ENCODE data around the gene STK32B. TPM values are rescaled to one million over a fixed set of nuclear protein-coding genes. Genes with fewer than 3 reads are reported as not detected.

STK32B gene
- total RNA-seq, 1 donor from 2014 or later, result 0.56 TPM

GRCh38 chr4:5125321-5125720 lies 74.0 kb downstream of the STK32B start:
- Mint-ChIP-seq H3K27ac (ENCODE audit: unreplicated experiment) (no peak overlapping the region), H3K4me1 (ENCODE audit: unreplicated experiment) (no peaks in the 10 kb centered on the region), H3K36me3 (ENCODE audit: low read depth, unreplicated experiment) (no peaks in the 10 kb centered on the region), H3K27me3 (ENCODE audit: unreplicated experiment) (no peaks in the 10 kb centered on the region), H3K4me3 (ENCODE audit: unreplicated experiment) (no peak overlapping the region), H3K9me3 (ENCODE audit: unreplicated experiment) (no peaks in the 10 kb centered on the region)
- DNase-seq (ENCODE audit: low spot score), result no peak
- TF ChIP-seq, protein P1, sequence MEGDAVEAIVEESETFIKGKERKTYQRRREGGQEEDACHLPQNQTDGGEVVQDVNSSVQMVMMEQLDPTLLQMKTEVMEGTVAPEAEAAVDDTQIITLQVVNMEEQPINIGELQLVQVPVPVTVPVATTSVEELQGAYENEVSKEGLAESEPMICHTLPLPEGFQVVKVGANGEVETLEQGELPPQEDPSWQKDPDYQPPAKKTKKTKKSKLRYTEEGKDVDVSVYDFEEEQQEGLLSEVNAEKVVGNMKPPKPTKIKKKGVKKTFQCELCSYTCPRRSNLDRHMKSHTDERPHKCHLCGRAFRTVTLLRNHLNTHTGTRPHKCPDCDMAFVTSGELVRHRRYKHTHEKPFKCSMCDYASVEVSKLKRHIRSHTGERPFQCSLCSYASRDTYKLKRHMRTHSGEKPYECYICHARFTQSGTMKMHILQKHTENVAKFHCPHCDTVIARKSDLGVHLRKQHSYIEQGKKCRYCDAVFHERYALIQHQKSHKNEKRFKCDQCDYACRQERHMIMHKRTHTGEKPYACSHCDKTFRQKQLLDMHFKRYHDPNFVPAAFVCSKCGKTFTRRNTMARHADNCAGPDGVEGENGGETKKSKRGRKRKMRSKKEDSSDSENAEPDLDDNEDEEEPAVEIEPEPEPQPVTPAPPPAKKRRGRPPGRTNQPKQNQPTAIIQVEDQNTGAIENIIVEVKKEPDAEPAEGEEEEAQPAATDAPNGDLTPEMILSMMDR (IDR thresholded peaks at IDR 0.05; ENCODE audit: unreplicated experiment), result no peak

DNA sequence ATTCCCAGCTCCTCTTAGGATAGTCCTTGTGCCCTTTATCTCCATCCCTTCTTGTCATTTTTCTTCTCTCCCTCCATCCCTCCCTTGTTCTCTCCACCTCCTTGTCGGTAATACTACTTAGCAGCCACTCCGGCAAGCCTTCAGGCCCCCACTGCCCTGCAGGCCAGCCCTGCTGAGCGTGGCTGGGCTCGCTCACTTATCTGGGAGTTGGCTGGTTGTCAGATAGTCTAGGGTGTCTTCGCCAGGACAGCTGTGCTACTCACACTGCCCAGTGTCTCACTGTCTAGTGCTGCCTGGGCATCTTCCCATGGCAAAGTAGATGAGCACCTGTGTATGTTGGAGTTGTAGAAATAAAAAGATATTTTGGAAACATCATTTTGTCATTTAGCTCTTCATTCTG lies 75.0 kb downstream of the STK32B start:
- no peaks in the 10 kb centered on the region for H3K9me3 Mint-ChIP-seq (ENCODE audit: unreplicated experiment)
- no peak for DNase-seq (ENCODE audit: low spot score)
- H3K36me3 Mint-ChIP-seq (ENCODE audit: low read depth, unreplicated experiment), result no peaks in the 10 kb centered on the region
- no peak overlapping the region for H3K27ac Mint-ChIP-seq (ENCODE audit: unreplicated experiment)
- H3K27me3 Mint-ChIP-seq (ENCODE audit: unreplicated experiment), result no peaks in the 10 kb centered on the region
- TF ChIP-seq, protein P1 (IDR thresholded peaks at IDR 0.05; ENCODE audit: unreplicated experiment), result no peak
- H3K4me3 Mint-ChIP-seq (ENCODE audit: unreplicated experiment), result no peak overlapping the region
- no peaks in the 10 kb centered on the region for H3K4me1 Mint-ChIP-seq (ENCODE audit: unreplicated experiment)

DNA sequence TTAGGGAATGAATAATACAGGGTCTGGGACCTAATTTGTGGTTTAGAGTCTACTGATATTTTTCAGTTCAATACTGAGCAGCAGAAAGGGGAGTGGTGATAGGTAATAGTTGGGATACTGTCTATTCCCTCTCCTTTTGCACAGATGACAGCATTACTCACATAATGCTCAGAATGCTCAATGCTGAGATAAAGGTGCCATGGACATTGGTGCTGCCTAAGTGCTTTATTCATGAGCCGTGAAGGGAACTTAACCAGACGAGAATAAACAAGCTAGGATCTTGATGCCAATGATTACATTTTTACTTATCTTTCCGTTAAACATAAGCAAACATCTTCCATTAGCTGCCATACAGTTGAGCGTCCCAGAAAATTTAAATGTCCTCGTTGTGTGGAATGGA lies 75.6 kb downstream of the STK32B start:
- no peak for DNase-seq (ENCODE audit: low spot score)
- Mint-ChIP-seq H3K27me3 (ENCODE audit: unreplicated experiment) (no peaks in the 10 kb centered on the region), H3K4me3 (ENCODE audit: unreplicated experiment) (no peak overlapping the region), H3K36me3 (ENCODE audit: low read depth, unreplicated experiment) (no peaks in the 10 kb centered on the region), H3K27ac (ENCODE audit: unreplicated experiment) (no peak overlapping the region), H3K4me1 (ENCODE audit: unreplicated experiment) (no peaks in the 10 kb centered on the region), H3K9me3 (ENCODE audit: unreplicated experiment) (no peaks in the 10 kb centered on the region)
- TF ChIP-seq, protein P1 (IDR thresholded peaks at IDR 0.05; ENCODE audit: unreplicated experiment), result no peak

- no peak overlapping the region for H3K4me3 Mint-ChIP-seq (ENCODE audit: unreplicated experiment)
- no peak overlapping the region for H3K27ac Mint-ChIP-seq (ENCODE audit: unreplicated experiment)
- no peak for DNase-seq (ENCODE audit: low spot score)
- H3K36me3 Mint-ChIP-seq (ENCODE audit: low read depth, unreplicated experiment), result no peaks in the 10 kb centered on the region
- no peaks in the 10 kb centered on the region for H3K4me1 Mint-ChIP-seq (ENCODE audit: unreplicated experiment)
- no peaks in the 10 kb centered on the region for H3K27me3 Mint-ChIP-seq (ENCODE audit: unreplicated experiment)
- H3K9me3 Mint-ChIP-seq (ENCODE audit: unreplicated experiment), result no peaks in the 10 kb centered on the region
- TF ChIP-seq, protein P1 (IDR thresholded peaks at IDR 0.05; ENCODE audit: unreplicated experiment), result no peak
These were observed 76.3 kb downstream of the STK32B start for GRCh38 chr4:5127556-5127955.

GRCh38 chr4:5128569-5128968 lies 77.3 kb downstream of the STK32B start:
- TF ChIP-seq, protein P1 (IDR thresholded peaks at IDR 0.05; ENCODE audit: unreplicated experiment), result no peak
- Mint-ChIP-seq H3K9me3 (ENCODE audit: unreplicated experiment) (no peaks in the 10 kb centered on the region), H3K4me3 (ENCODE audit: unreplicated experiment) (no peak overlapping the region), H3K27me3 (ENCODE audit: unreplicated experiment) (no peaks in the 10 kb centered on the region), H3K36me3 (ENCODE audit: low read depth, unreplicated experiment) (no peaks in the 10 kb centered on the region), H3K27ac (ENCODE audit: unreplicated experiment) (no peak overlapping the region), H3K4me1 (ENCODE audit: unreplicated experiment) (peaks cover 3% of the 10 kb centered on the region)
- DNase-seq (ENCODE audit: low spot score), result no peak
